ENCODE data around the gene U2AF2. TPM values are rescaled to one million over a fixed set of nuclear protein-coding genes. Genes with fewer than 3 reads are reported as not detected.

Gene U2AF2
- total RNA-seq, 1 experiment from 2014 or later = 545 TPM

GRCh38 chr19:55704494-55705245 is 49.8 kb downstream of the U2AF2 start:
- no peak for DNase-seq (ENCODE audit: low read depth, low spot score)

GRCh38 chr19:55705972-55706371 is 51.1 kb downstream of the U2AF2 start:
- no peak overlapping the region for H3K4me3 ChIP-seq (ENCODE audit: low read depth in 2 of 2, low read length in 2 of 2)
- H3K36me3 ChIP-seq (ENCODE audit: control insufficient read depth, insufficient read depth, low read length) = no peaks in the 10 kb centered on the region
- no peak overlapping the region for H3K27ac ChIP-seq (ENCODE audit: low read length)
- no TSS peak for BruUV-seq (replicated peaks)
- no peak for TF ChIP-seq SIN3A (IDR thresholded peaks at IDR 0.05; ENCODE audit: borderline replicate concordance, insufficient read depth, low read depth, low read length)
- TF ChIP-seq REST (IDR thresholded peaks at IDR 0.05; ENCODE audit: insufficient read depth in 1 of 2, low read depth in 2 of 2, low read length in 1 of 2) = no peak
- TF ChIP-seq CTCF (IDR thresholded peaks at IDR 0.05) = no peak
- TF ChIP-seq POLR2AphosphoS5 (IDR thresholded peaks at IDR 0.05; ENCODE audit: low read depth, low read length) = 0 out of 2 replicates have a peak, but pooled peaks have one; percentile 34
- intact Hi-C loops (cut with micrococcal nuclease; ENCODE audit: unreplicated experiment) = loop anchor here (10.0 kb wide), 1 partner anchor 99 kb away; no protein-coding TSS in a partner anchor
- no peaks in the 10 kb centered on the region for H3K9me3 ChIP-seq (ENCODE audit: control insufficient read depth, insufficient read depth, low read depth, low read length)
- ATAC-seq (no peak), DNase-seq (ENCODE audit: low read depth, low spot score) (no peak)
- H3K27me3 ChIP-seq (ENCODE audit: control insufficient read depth, insufficient read depth, low read length) = no peaks in the 10 kb centered on the region
- in situ Hi-C loops (cut with HindIII; ENCODE audit: low pct_unique_long_range_greater_than_20kb, low sequenced_read_pairs) = no loop called here
- no peaks in the 10 kb centered on the region for H3K4me1 ChIP-seq (ENCODE audit: control insufficient read depth, insufficient read depth, low read length)
- POLR2A ChIA-PET = interaction anchor here (0.7 kb wide), 1 partner anchor 28 kb away, joined by 3 read pairs; no protein-coding TSS in a partner anchor
- CTCF ChIA-PET = no interaction called here

More at GRCh38 chr19:55704494-55705245, 49.8 kb downstream of the U2AF2 start:
- Histone ChIP-seq H3K27me3 (ENCODE audit: control insufficient read depth, insufficient read depth, low read length) (no peaks in the 10 kb centered on the region), H3K4me1 (ENCODE audit: control insufficient read depth, insufficient read depth, low read length) (no peaks in the 10 kb centered on the region), H3K36me3 (ENCODE audit: control insufficient read depth, insufficient read depth, low read length) (no peaks in the 10 kb centered on the region), H3K4me3 (ENCODE audit: low read depth in 2 of 2, low read length in 2 of 2) (no peak overlapping the region), H3K27ac (ENCODE audit: low read length) (no peak overlapping the region), H3K9me3 (ENCODE audit: control insufficient read depth, insufficient read depth, low read depth, low read length) (no peaks in the 10 kb centered on the region)
- POLR2A ChIA-PET = interaction anchor here (0.5 kb wide), 1 partner anchor 30 kb away, joined by 3 read pairs; no protein-coding TSS in a partner anchor
- no TSS peak for BruUV-seq (replicated peaks)
- no peak for TF ChIP-seq CTCF (IDR thresholded peaks at IDR 0.05)
- TF ChIP-seq POLR2AphosphoS5 (IDR thresholded peaks at IDR 0.05; ENCODE audit: low read depth, low read length) = no peak
- TF ChIP-seq REST (IDR thresholded peaks at IDR 0.05; ENCODE audit: insufficient read depth in 1 of 2, low read depth in 2 of 2, low read length in 1 of 2) = no peak
- TF ChIP-seq SIN3A (IDR thresholded peaks at IDR 0.05; ENCODE audit: borderline replicate concordance, insufficient read depth, low read depth, low read length) = no peak
- TF ChIP-seq TCF7L2 (IDR thresholded peaks at IDR 0.05; ENCODE audit: low read depth, low read length) = no peak
- CTCF ChIA-PET = interaction anchor here (0.6 to 1.0 kb wide), 3 partner anchors 105 to 366 kb away, joined by 3 read pairs; no protein-coding TSS in a partner anchor
- in situ Hi-C loops (cut with HindIII; ENCODE audit: low pct_unique_long_range_greater_than_20kb, low sequenced_read_pairs) (no loop called here), intact Hi-C loops (cut with micrococcal nuclease; ENCODE audit: unreplicated experiment) (loop anchor here (10.0 kb wide), 1 partner anchor 100 kb away; no protein-coding TSS in a partner anchor)
- ATAC-seq = peak; percentile 11; the same call in 1 of the 2 replicates
